ENCODE data around the gene PKHD1. TPM values are rescaled to one million over a fixed set of nuclear protein-coding genes. Genes with fewer than 3 reads are reported as not detected.
"Not testable (repeated sequence)": the region's sequence is repeated elsewhere in the genome, so short reads cannot be mapped to it uniquely, and the experiment has no call there.

Gene PKHD1
- total and polyA plus RNA-seq, 2 experiments from 2014 or later: 0.47 to 3.3 TPM

GRCh38 chr6:51986864-51987263, 100.5 kb downstream of the PKHD1 start:
- TF ChIP-seq EZH2 (IDR thresholded peaks at IDR 0.05; ENCODE audit: borderline replicate concordance) (no peak), CTCF (IDR thresholded peaks at IDR 0.05; ENCODE audit: poor library complexity) (no peak), EZH2phosphoT487 (IDR thresholded peaks at IDR 0.05; ENCODE audit: low read depth, severe bottlenecking, unreplicated experiment) (no peak)
- 84% methylated on average over 5 of the region's 5 CpGs for WGBS (ENCODE audit: low lambda C conversion rate, missing lambda C conversion rate)

GRCh38 chr6:51983564-51983963, 103.8 kb downstream of the PKHD1 start:
- Histone ChIP-seq H3K36me3 (replicated peaks; ENCODE audit: insufficient read depth, low read depth) (no peaks in the 10 kb centered on the region), H3K79me2 (no peaks in the 10 kb centered on the region), H2AFZ (no peak overlapping the region), H3K4me1 (ENCODE audit: insufficient read depth) (no peaks in the 10 kb centered on the region), H3K9me2 (replicated peaks; ENCODE audit: insufficient read depth) (no peaks in the 10 kb centered on the region), H3K4me3 (no peak overlapping the region), H4K20me1 (ENCODE audit: insufficient read depth, poor library complexity, severe bottlenecking) (no peaks in the 10 kb centered on the region), H3K27ac (no peak overlapping the region), H3K4me2 (peak overlapping the region; percentile 13), H3K27me3 (no peaks in the 10 kb centered on the region), H3K9me3 (ENCODE audit: low read depth) (no peaks in the 10 kb centered on the region)
- no peak for DNase-seq (ENCODE audit: low spot score)
- WGBS (ENCODE audit: low lambda C conversion rate, missing lambda C conversion rate): 18% methylated on average over 5 of the region's 5 CpGs
- TF ChIP-seq CTCF (IDR thresholded peaks at IDR 0.05; ENCODE audit: poor library complexity) (no peak), EZH2 (IDR thresholded peaks at IDR 0.05; ENCODE audit: borderline replicate concordance) (no peak), EZH2phosphoT487 (IDR thresholded peaks at IDR 0.05; ENCODE audit: low read depth, severe bottlenecking, unreplicated experiment) (no peak)

More at GRCh38 chr6:51986864-51987263, 100.5 kb downstream of the PKHD1 start:
- Histone ChIP-seq H3K4me3 (no peak overlapping the region), H2AFZ (no peak overlapping the region), H3K9me3 (ENCODE audit: low read depth) (no peaks in the 10 kb centered on the region), H3K27ac (no peak overlapping the region), H4K20me1 (ENCODE audit: insufficient read depth, poor library complexity, severe bottlenecking) (no peaks in the 10 kb centered on the region), H3K4me2 (no peak overlapping the region), H3K36me3 (replicated peaks; ENCODE audit: insufficient read depth, low read depth) (no peaks in the 10 kb centered on the region), H3K27me3 (no peaks in the 10 kb centered on the region), H3K9me2 (replicated peaks; ENCODE audit: insufficient read depth) (no peaks in the 10 kb centered on the region), H3K4me1 (ENCODE audit: insufficient read depth) (no peaks in the 10 kb centered on the region), H3K79me2 (no peaks in the 10 kb centered on the region)
- DNase-seq (ENCODE audit: low spot score): no peak

- H3K4me1 ChIP-seq (ENCODE audit: insufficient read depth); H3K27ac ChIP-seq; DNase-seq (ENCODE audit: low spot score); H2AFZ ChIP-seq; H3K27me3 ChIP-seq; H3K36me3 ChIP-seq (replicated peaks; ENCODE audit: insufficient read depth, low read depth); H3K9me3 ChIP-seq (ENCODE audit: low read depth); H4K20me1 ChIP-seq (ENCODE audit: insufficient read depth, poor library complexity, severe bottlenecking); H3K4me3 ChIP-seq; H3K4me2 ChIP-seq; H3K79me2 ChIP-seq; H3K9me2 ChIP-seq (replicated peaks; ENCODE audit: insufficient read depth): not testable (repeated sequence)
- 50% methylated on average over 4 of the region's 5 CpGs for WGBS (ENCODE audit: low lambda C conversion rate, missing lambda C conversion rate)
These were observed 104.7 kb downstream of the PKHD1 start for GRCh38 chr6:51982695-51983094.

- Histone ChIP-seq H3K9me2 (replicated peaks; ENCODE audit: insufficient read depth) (no peaks in the 10 kb centered on the region), H3K27ac (no peak overlapping the region), H3K79me2 (no peaks in the 10 kb centered on the region), H3K4me3 (no peak overlapping the region), H3K27me3 (no peaks in the 10 kb centered on the region), H2AFZ (no peak overlapping the region), H3K4me1 (ENCODE audit: insufficient read depth) (no peaks in the 10 kb centered on the region), H3K9me3 (ENCODE audit: low read depth) (no peaks in the 10 kb centered on the region), H3K36me3 (replicated peaks; ENCODE audit: insufficient read depth, low read depth) (no peaks in the 10 kb centered on the region), H3K4me2 (no peak overlapping the region), H4K20me1 (ENCODE audit: insufficient read depth, poor library complexity, severe bottlenecking) (no peaks in the 10 kb centered on the region)
- TF ChIP-seq CTCF (IDR thresholded peaks at IDR 0.05; ENCODE audit: poor library complexity) (no peak), EZH2phosphoT487 (IDR thresholded peaks at IDR 0.05; ENCODE audit: low read depth, severe bottlenecking, unreplicated experiment) (no peak), EZH2 (IDR thresholded peaks at IDR 0.05; ENCODE audit: borderline replicate concordance) (no peak)
- DNase-seq (ENCODE audit: low spot score): no peak
- WGBS (ENCODE audit: low lambda C conversion rate, missing lambda C conversion rate): 98% methylated on average over 9 of the region's 9 CpGs
These were observed 111.0 kb downstream of the PKHD1 start for GRCh38 chr6:51976374-51976773.

Measured in hepatocyte (in vitro differentiated cells).